Measurements from ENCODE around the gene FAM43B.

FAM43B gene

GRCh38 chr1:20560966-20561365 is 8.6 kb downstream of the FAM43B start:
- TF ChIP-seq CTCF (IDR thresholded peaks at IDR 0.05; ENCODE audit: low read depth, low read length), result no peak
- TF ChIP-seq EZH2phosphoT487 (IDR thresholded peaks at IDR 0.05; ENCODE audit: low read depth), result no peak
- no peaks in the 10 kb centered on the region for H4K20me1 ChIP-seq (ENCODE audit: insufficient read depth, low read length)
- no peak overlapping the region for H3K4me2 ChIP-seq (ENCODE audit: low read length)
- H3K27ac ChIP-seq (ENCODE audit: low read length), result no peak overlapping the region
- H3K9ac ChIP-seq (ENCODE audit: low read length), result no peak overlapping the region
- H2AFZ ChIP-seq (ENCODE audit: low read depth, low read length), result no peak overlapping the region
- no peaks in the 10 kb centered on the region for H3K27me3 ChIP-seq (ENCODE audit: low read depth, low read length)
- H3K4me1 ChIP-seq (ENCODE audit: low read length), result no peaks in the 10 kb centered on the region
- no peak overlapping the region for H3K4me3 ChIP-seq (ENCODE audit: low read length)
- H3K9me3 ChIP-seq (ENCODE audit: insufficient read depth, low read length), result no peaks in the 10 kb centered on the region
- no peaks in the 10 kb centered on the region for H3K79me2 ChIP-seq (ENCODE audit: low read length)
- H3K36me3 ChIP-seq (replicated peaks; ENCODE audit: low read depth, low read length), result no peaks in the 10 kb centered on the region

GRCh38 chr1:20565234-20565633 is 12.9 kb downstream of the FAM43B start:
- Histone ChIP-seq H4K20me1 (ENCODE audit: insufficient read depth, low read length) (no peaks in the 10 kb centered on the region), H3K27me3 (ENCODE audit: low read depth, low read length) (no peaks in the 10 kb centered on the region), H3K9me3 (ENCODE audit: insufficient read depth, low read length) (no peaks in the 10 kb centered on the region), H3K4me3 (ENCODE audit: low read length) (no peak overlapping the region), H3K79me2 (ENCODE audit: low read length) (no peaks in the 10 kb centered on the region), H3K36me3 (replicated peaks; ENCODE audit: low read depth, low read length) (no peaks in the 10 kb centered on the region), H3K9ac (ENCODE audit: low read length) (no peak overlapping the region), H2AFZ (ENCODE audit: low read depth, low read length) (no peak overlapping the region), H3K4me1 (ENCODE audit: low read length) (no peaks in the 10 kb centered on the region), H3K27ac (ENCODE audit: low read length) (no peak overlapping the region), H3K4me2 (ENCODE audit: low read length) (no peak overlapping the region)
- TF ChIP-seq CTCF (IDR thresholded peaks at IDR 0.05; ENCODE audit: low read depth, low read length) (no peak), EZH2phosphoT487 (IDR thresholded peaks at IDR 0.05; ENCODE audit: low read depth) (no peak)

GRCh38 chr1:20569523-20570098 is 17.2 kb downstream of the FAM43B start:
- H3K4me2 ChIP-seq (ENCODE audit: low read length), result no peak overlapping the region
- 0 out of 2 replicates have a peak, but pooled peaks cover 4% of the 10 kb centered on the region for H3K27me3 ChIP-seq (ENCODE audit: low read depth, low read length)
- H3K4me1 ChIP-seq (ENCODE audit: low read length), result no peaks in the 10 kb centered on the region
- no peaks in the 10 kb centered on the region for H3K9me3 ChIP-seq (ENCODE audit: insufficient read depth, low read length)
- H3K36me3 ChIP-seq (replicated peaks; ENCODE audit: low read depth, low read length), result no peaks in the 10 kb centered on the region
- no peak overlapping the region for H3K4me3 ChIP-seq (ENCODE audit: low read length)
- no peak overlapping the region for H3K9ac ChIP-seq (ENCODE audit: low read length)
- no peaks in the 10 kb centered on the region for H3K79me2 ChIP-seq (ENCODE audit: low read length)
- no peak overlapping the region for H3K27ac ChIP-seq (ENCODE audit: low read length)
- no peak overlapping the region for H2AFZ ChIP-seq (ENCODE audit: low read depth, low read length)
- TF ChIP-seq CTCF (IDR thresholded peaks at IDR 0.05; ENCODE audit: low read depth, low read length), result no peak
- no peak for TF ChIP-seq EZH2phosphoT487 (IDR thresholded peaks at IDR 0.05; ENCODE audit: low read depth)
- H4K20me1 ChIP-seq (ENCODE audit: insufficient read depth, low read length), result no peaks in the 10 kb centered on the region

- Histone ChIP-seq H3K9ac (ENCODE audit: low read length) (no peak overlapping the region), H3K79me2 (ENCODE audit: low read length) (no peaks in the 10 kb centered on the region), H4K20me1 (ENCODE audit: insufficient read depth, low read length) (no peaks in the 10 kb centered on the region), H3K4me1 (ENCODE audit: low read length) (no peaks in the 10 kb centered on the region), H3K36me3 (replicated peaks; ENCODE audit: low read depth, low read length) (no peaks in the 10 kb centered on the region), H3K9me3 (ENCODE audit: insufficient read depth, low read length) (no peaks in the 10 kb centered on the region), H3K27me3 (ENCODE audit: low read depth, low read length) (0 out of 2 replicates have a peak, but pooled peaks cover 4% of the 10 kb centered on the region), H3K4me2 (ENCODE audit: low read length) (no peak overlapping the region), H2AFZ (ENCODE audit: low read depth, low read length) (no peak overlapping the region), H3K4me3 (ENCODE audit: low read length) (no peak overlapping the region), H3K27ac (ENCODE audit: low read length) (no peak overlapping the region)
- no peak for TF ChIP-seq EZH2phosphoT487 (IDR thresholded peaks at IDR 0.05; ENCODE audit: low read depth)
- TF ChIP-seq CTCF (IDR thresholded peaks at IDR 0.05; ENCODE audit: low read depth, low read length), result no peak
These were observed 19.1 kb downstream of the FAM43B start for GRCh38 chr1:20571427-20571826.
